Measurements from ENCODE around the gene VAT1L.

VAT1L gene

DNA sequence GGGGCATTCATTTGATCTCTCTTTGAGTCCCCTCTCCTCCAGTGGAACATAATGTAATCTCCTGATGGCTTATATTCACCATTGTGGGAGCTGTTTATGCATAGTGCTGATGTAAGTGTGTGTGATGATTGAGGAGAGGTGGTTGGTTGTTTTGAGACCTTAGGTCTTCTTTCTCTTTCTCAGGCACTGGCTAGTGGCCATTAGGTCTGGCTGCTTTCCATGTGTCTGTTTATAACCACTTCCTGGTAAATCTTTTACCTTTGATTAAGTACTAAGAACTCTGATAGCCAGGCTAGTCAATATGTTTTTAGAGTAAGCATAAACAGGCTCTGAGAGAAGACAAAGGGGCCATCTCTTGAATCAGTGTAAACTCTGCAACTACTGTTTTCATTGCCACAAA lies 27.9 kb downstream of the VAT1L start:
- Histone ChIP-seq H3K4ac (ENCODE audit: low read length) (no peak overlapping the region), H2AFZ (ENCODE audit: low read length) (no peak overlapping the region), H3K36me3 (replicated peaks in 1 of 2; ENCODE audit: control insufficient read depth in 2 of 2, insufficient read depth in 2 of 2, low read length in 2 of 2) (no peaks in the 10 kb centered on the region), H4K91ac (ENCODE audit: low read depth, low read length, poor library complexity) (no peak overlapping the region), H3K14ac (ENCODE audit: low read length) (no peak overlapping the region), H3K27me3 (ENCODE audit: control insufficient read depth in 3 of 3, insufficient read depth in 3 of 3, low read depth in 1 of 3, low read length in 3 of 3) (no peaks in the 10 kb centered on the region), H2BK15ac (ENCODE audit: low read length) (no peak overlapping the region), H3K23ac (ENCODE audit: low read depth, low read length, poor library complexity) (no peak overlapping the region), H4K8ac (ENCODE audit: low read depth, low read length) (no peak overlapping the region), H3K9me3 (replicated peaks in 1 of 2; ENCODE audit: control insufficient read depth in 2 of 2, insufficient read depth in 1 of 2, low read depth in 1 of 2, low read length in 2 of 2) (no peaks in the 10 kb centered on the region), H2BK5ac (ENCODE audit: low read length) (no peak overlapping the region), H3K18ac (ENCODE audit: low read length) (no peak overlapping the region), H2BK12ac (ENCODE audit: low read length) (no peak overlapping the region), H3K9ac (ENCODE audit: low read depth, low read length, poor library complexity) (no peak overlapping the region), H3K4me1 (ENCODE audit: control insufficient read depth in 2 of 2, insufficient read depth in 1 of 2, low read depth in 1 of 2, low read length in 2 of 2) (peaks cover 6 to 8% of the 10 kb centered on the region in 2 donors), H3K79me1 (ENCODE audit: low read depth, low read length) (no peaks in the 10 kb centered on the region), H2BK120ac (ENCODE audit: low read depth, low read length) (no peak overlapping the region), H3K4me3 (ENCODE audit: low read length in 2 of 2) (no peak overlapping the region), H3K4me2 (ENCODE audit: insufficient read depth, low read length, poor library complexity, severe bottlenecking) (no peak overlapping the region), H2AK5ac (ENCODE audit: low read depth, low read length) (no peak overlapping the region), H3K27ac (replicated peaks; ENCODE audit: low read length) (no peak overlapping the region)
- no peak for DNase-seq (ENCODE audit: low spot score)

- WGBS, 2 donors (ENCODE audit: extremely low coverage in 2 of 2, insufficient read length in 2 of 2, insufficient replicate concordance in 1 of 2), result no CpG with 5 or more reads among the region's 3 CpGs
- peak; percentile 59 for DNase-seq (ENCODE audit: low spot score)
- H2BK5ac ChIP-seq (ENCODE audit: low read length), result no peak overlapping the region
- no peaks in the 10 kb centered on the region for H3K27me3 ChIP-seq (ENCODE audit: control insufficient read depth in 3 of 3, insufficient read depth in 3 of 3, low read depth in 1 of 3, low read length in 3 of 3)
- no peak overlapping the region for H3K4me3 ChIP-seq (ENCODE audit: low read length in 2 of 2)
- H3K36me3 ChIP-seq (replicated peaks in 1 of 2; ENCODE audit: control insufficient read depth in 2 of 2, insufficient read depth in 2 of 2, low read length in 2 of 2), result peaks cover 3 to 10% of the 10 kb centered on the region in 2 donors
- no peak overlapping the region for H2BK120ac ChIP-seq (ENCODE audit: low read depth, low read length)
- H2BK12ac ChIP-seq (ENCODE audit: low read length), result no peak overlapping the region
- no peak overlapping the region for H3K18ac ChIP-seq (ENCODE audit: low read length)
- no peak overlapping the region for H3K14ac ChIP-seq (ENCODE audit: low read length)
- no peak overlapping the region for H3K4ac ChIP-seq (ENCODE audit: low read length)
- H3K4me1 ChIP-seq (ENCODE audit: control insufficient read depth in 2 of 2, insufficient read depth in 1 of 2, low read depth in 1 of 2, low read length in 2 of 2), result peaks cover 6 to 13% of the 10 kb centered on the region in 2 donors
- H4K8ac ChIP-seq (ENCODE audit: low read depth, low read length), result no peak overlapping the region
- H2BK15ac ChIP-seq (ENCODE audit: low read length), result no peak overlapping the region
- no peaks in the 10 kb centered on the region for H3K79me1 ChIP-seq (ENCODE audit: low read depth, low read length)
- no peak overlapping the region for H2AK5ac ChIP-seq (ENCODE audit: low read depth, low read length)
- no peak overlapping the region for H3K27ac ChIP-seq (replicated peaks; ENCODE audit: low read length)
- H3K23ac ChIP-seq (ENCODE audit: low read depth, low read length, poor library complexity), result no peak overlapping the region
- H3K9me3 ChIP-seq (replicated peaks in 1 of 2; ENCODE audit: control insufficient read depth in 2 of 2, insufficient read depth in 1 of 2, low read depth in 1 of 2, low read length in 2 of 2), result no peaks in the 10 kb centered on the region
- H3K9ac ChIP-seq (ENCODE audit: low read depth, low read length, poor library complexity), result no peak overlapping the region
- H4K91ac ChIP-seq (ENCODE audit: low read depth, low read length, poor library complexity), result no peak overlapping the region
- H3K4me2 ChIP-seq (ENCODE audit: insufficient read depth, low read length, poor library complexity, severe bottlenecking), result no peak overlapping the region
- peak overlapping the region; percentile 17 for H2AFZ ChIP-seq (ENCODE audit: low read length)
Observed at GRCh38 chr16:77820340-77820739, 32.0 kb downstream of the VAT1L start.

DNA sequence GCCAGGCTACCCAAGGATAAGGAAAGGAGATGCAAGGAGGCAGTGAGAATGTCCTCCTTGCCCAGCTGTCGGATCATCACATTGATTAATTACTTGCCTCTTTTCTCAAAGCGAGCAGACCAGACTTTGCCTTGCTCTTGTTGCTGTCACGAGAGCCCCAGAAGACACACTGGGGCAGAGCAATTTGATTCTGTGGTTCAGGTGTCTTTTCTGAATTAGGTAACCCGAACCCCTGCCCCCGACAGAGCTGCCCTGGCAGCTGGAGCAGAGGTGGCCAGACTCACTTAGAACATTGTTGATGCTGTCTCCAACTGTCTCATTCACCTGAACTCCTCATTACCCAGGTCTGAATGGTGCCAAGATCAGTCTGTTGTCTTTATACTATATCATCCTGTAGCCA lies 34.3 kb downstream of the VAT1L start:
- no peak overlapping the region for H3K4me2 ChIP-seq (ENCODE audit: insufficient read depth, low read length, poor library complexity, severe bottlenecking)
- no peaks in the 10 kb centered on the region for H3K9me3 ChIP-seq (replicated peaks in 1 of 2; ENCODE audit: control insufficient read depth in 2 of 2, insufficient read depth in 1 of 2, low read depth in 1 of 2, low read length in 2 of 2)
- H2AFZ ChIP-seq (ENCODE audit: low read length), result no peak overlapping the region

GRCh38 chr16:77823067-77823466 lies 34.7 kb downstream of the VAT1L start:
- no peaks in the 10 kb centered on the region for H3K79me1 ChIP-seq (ENCODE audit: low read depth, low read length)
- H3K18ac ChIP-seq (ENCODE audit: low read length), result no peak overlapping the region
- no peak overlapping the region for H2BK5ac ChIP-seq (ENCODE audit: low read length)
- no peaks in the 10 kb centered on the region for H3K9me3 ChIP-seq (replicated peaks in 1 of 2; ENCODE audit: control insufficient read depth in 2 of 2, insufficient read depth in 1 of 2, low read depth in 1 of 2, low read length in 2 of 2)
- H3K36me3 ChIP-seq (replicated peaks in 1 of 2; ENCODE audit: control insufficient read depth in 2 of 2, insufficient read depth in 2 of 2, low read length in 2 of 2), result peaks cover 5 to 20% of the 10 kb centered on the region in 2 donors
- no peak for DNase-seq (ENCODE audit: low spot score)
- no peaks in the 10 kb centered on the region for H3K27me3 ChIP-seq (ENCODE audit: control insufficient read depth in 3 of 3, insufficient read depth in 3 of 3, low read depth in 1 of 3, low read length in 3 of 3)
- no peak overlapping the region for H3K14ac ChIP-seq (ENCODE audit: low read length)
- no peak overlapping the region for H4K8ac ChIP-seq (ENCODE audit: low read depth, low read length)
- H3K4me2 ChIP-seq (ENCODE audit: insufficient read depth, low read length, poor library complexity, severe bottlenecking), result no peak overlapping the region
- no peak overlapping the region for H3K4me3 ChIP-seq (ENCODE audit: low read length in 2 of 2)
- H3K27ac ChIP-seq (replicated peaks; ENCODE audit: low read length), result no peak overlapping the region
- no peak overlapping the region for H2AFZ ChIP-seq (ENCODE audit: low read length)
- no peak overlapping the region for H2AK5ac ChIP-seq (ENCODE audit: low read depth, low read length)
- WGBS, 2 donors (ENCODE audit: extremely low coverage in 2 of 2, insufficient read length in 2 of 2, insufficient replicate concordance in 1 of 2), result no CpG with 5 or more reads among the region's 4 CpGs
- no peak overlapping the region for H3K4ac ChIP-seq (ENCODE audit: low read length)
- H2BK15ac ChIP-seq (ENCODE audit: low read length), result no peak overlapping the region
- H3K23ac ChIP-seq (ENCODE audit: low read depth, low read length, poor library complexity), result no peak overlapping the region
- H2BK120ac ChIP-seq (ENCODE audit: low read depth, low read length), result no peak overlapping the region
- no peak overlapping the region for H3K9ac ChIP-seq (ENCODE audit: low read depth, low read length, poor library complexity)
- H2BK12ac ChIP-seq (ENCODE audit: low read length), result no peak overlapping the region
- peaks cover 6 to 13% of the 10 kb centered on the region in 2 donors for H3K4me1 ChIP-seq (ENCODE audit: control insufficient read depth in 2 of 2, insufficient read depth in 1 of 2, low read depth in 1 of 2, low read length in 2 of 2)
- H4K91ac ChIP-seq (ENCODE audit: low read depth, low read length, poor library complexity), result no peak overlapping the region

More for the DNA sequence above, 34.3 kb downstream of the VAT1L start:
- Histone ChIP-seq H3K9ac (ENCODE audit: low read depth, low read length, poor library complexity) (no peak overlapping the region), H2BK120ac (ENCODE audit: low read depth, low read length) (no peak overlapping the region), H2AK5ac (ENCODE audit: low read depth, low read length) (no peak overlapping the region), H4K8ac (ENCODE audit: low read depth, low read length) (no peak overlapping the region), H3K27ac (replicated peaks; ENCODE audit: low read length) (no peak overlapping the region), H3K18ac (ENCODE audit: low read length) (no peak overlapping the region), H3K36me3 (replicated peaks in 1 of 2; ENCODE audit: control insufficient read depth in 2 of 2, insufficient read depth in 2 of 2, low read length in 2 of 2) (peaks cover 5 to 20% of the 10 kb centered on the region in 2 donors), H2BK5ac (ENCODE audit: low read length) (no peak overlapping the region), H4K91ac (ENCODE audit: low read depth, low read length, poor library complexity) (no peak overlapping the region), H3K23ac (ENCODE audit: low read depth, low read length, poor library complexity) (no peak overlapping the region), H3K4ac (ENCODE audit: low read length) (no peak overlapping the region), H3K4me1 (ENCODE audit: control insufficient read depth in 2 of 2, insufficient read depth in 1 of 2, low read depth in 1 of 2, low read length in 2 of 2) (peaks cover 6 to 13% of the 10 kb centered on the region in 2 donors), H3K27me3 (ENCODE audit: control insufficient read depth in 3 of 3, insufficient read depth in 3 of 3, low read depth in 1 of 3, low read length in 3 of 3) (no peaks in the 10 kb centered on the region), H2BK12ac (ENCODE audit: low read length) (no peak overlapping the region), H2BK15ac (ENCODE audit: low read length) (no peak overlapping the region), H3K4me3 (ENCODE audit: low read length in 2 of 2) (no peak overlapping the region), H3K14ac (ENCODE audit: low read length) (no peak overlapping the region), H3K79me1 (ENCODE audit: low read depth, low read length) (no peaks in the 10 kb centered on the region)
- no CpG with 5 or more reads among the region's 5 CpGs for WGBS, 2 donors (ENCODE audit: extremely low coverage in 2 of 2, insufficient read length in 2 of 2, insufficient replicate concordance in 1 of 2)
- DNase-seq (ENCODE audit: low spot score), result no peak
